H1 (cell line): ENCODE data around the gene RTN4RL1.

Experiments used
- CTCF ChIP-seq, 3 experiments: IDR thresholded peaks; 1 replicate in 2 of 3; 2 replicates in 1 of 3; pipeline versions ENCODE4 v1.5.1 to v1.6.1; 2011; ENCODE audit warnings: low read length in 3 of 3, mild to moderate bottlenecking in 3 of 3, inconsistent platforms in 2 of 3, low read depth in 1 of 3, moderate library complexity in 1 of 3; ENCODE audit not compliant: insufficient read depth in 1 of 3; ENCODE audit errors: control extremely low read depth in 1 of 3
- EZH2 ChIP-seq: fragments of 200-600 bp; sonication (generic); IDR thresholded peaks from 2 replicates; pipeline ENCODE4 v1.7.1; 2012; ENCODE audit warnings: low read depth, mild to moderate bottlenecking, moderate library complexity, low read length, inconsistent platforms; ENCODE audit not compliant: severe bottlenecking
- SP1 ChIP-seq: IDR thresholded peaks from 2 replicates; pipeline ENCODE4 v1.6.1; 2011; ENCODE audit warnings: low read depth, low read length
- ZNF274 ChIP-seq: IDR thresholded peaks from 2 replicates; pipeline ENCODE4 v1.7.0; 2012; ENCODE audit warnings: low read length, borderline replicate concordance; ENCODE audit errors: extremely low read depth
- TF ChIP-seq, protein P1 (sequence below): IDR thresholded peaks from 2 replicates; pipeline ENCODE4 v1.6.1; 2011; ENCODE audit warnings: low read length, improper control_type of control experiment

DNA sequence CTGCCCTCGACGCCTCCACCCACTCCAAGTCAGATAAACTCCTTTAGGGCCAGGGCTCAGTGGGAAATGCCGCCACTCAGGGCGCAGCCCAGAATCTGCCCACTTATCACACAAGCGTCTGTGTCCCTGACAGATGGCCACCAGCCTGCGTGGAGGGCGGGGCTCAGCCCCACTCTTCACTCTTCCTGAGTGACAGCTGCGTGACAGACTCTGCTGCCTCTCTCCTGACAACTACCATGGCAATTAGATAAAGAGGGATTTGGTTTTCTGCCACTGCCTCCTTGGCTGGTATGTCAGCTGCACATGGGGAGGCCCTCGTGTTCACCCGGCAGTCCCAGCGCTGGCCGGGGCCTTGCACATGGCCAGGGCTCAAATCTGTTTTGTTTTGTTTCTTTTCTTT is 96.2 kb downstream of the RTN4RL1 start:
- TF ChIP-seq ZNF274, result no peak
- no peak for TF ChIP-seq CTCF (IDR thresholded peaks at IDR 0.05; ENCODE audit: control extremely low read depth in 1 of 3, insufficient read depth in 1 of 3, low read depth in 1 of 3, low read length in 3 of 3)
- no peak for TF ChIP-seq EZH2
- no peak for TF ChIP-seq SP1
- TF ChIP-seq, protein P1, sequence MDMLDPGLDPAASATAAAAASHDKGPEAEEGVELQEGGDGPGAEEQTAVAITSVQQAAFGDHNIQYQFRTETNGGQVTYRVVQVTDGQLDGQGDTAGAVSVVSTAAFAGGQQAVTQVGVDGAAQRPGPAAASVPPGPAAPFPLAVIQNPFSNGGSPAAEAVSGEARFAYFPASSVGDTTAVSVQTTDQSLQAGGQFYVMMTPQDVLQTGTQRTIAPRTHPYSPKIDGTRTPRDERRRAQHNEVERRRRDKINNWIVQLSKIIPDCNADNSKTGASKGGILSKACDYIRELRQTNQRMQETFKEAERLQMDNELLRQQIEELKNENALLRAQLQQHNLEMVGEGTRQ, result no peak
